ENCODE results near the gene MAS1. TPM values are rescaled to one million over a fixed set of nuclear protein-coding genes. Genes with fewer than 3 reads are reported as not detected.

MAS1 gene
- polyA plus RNA-seq, 1 experiment: not detected

DNA sequence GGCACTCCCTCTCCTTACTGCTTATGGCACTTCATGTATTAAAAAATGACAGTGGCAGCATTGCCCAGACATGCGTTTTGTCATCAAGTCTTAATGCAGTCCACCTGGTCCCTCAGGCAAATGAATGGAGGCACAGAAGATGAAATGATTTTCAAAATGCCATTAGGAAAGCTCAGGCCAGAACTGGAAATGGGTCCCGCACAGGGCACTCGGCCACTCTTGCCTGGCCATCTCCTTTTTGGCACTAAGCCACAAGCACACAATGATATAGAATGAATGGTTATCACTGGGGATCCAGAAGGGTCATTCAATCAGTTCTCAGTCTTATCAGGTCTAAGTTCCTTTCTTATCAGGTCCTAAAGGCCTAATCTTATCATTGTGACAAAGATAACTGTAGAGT, 15.6 kb downstream of the MAS1 start:
- CTCF ChIA-PET: interaction anchor here (1.5 kb wide), 1 partner anchor 182 kb away, joined by 4 read pairs; no protein-coding TSS in a partner anchor
- Histone ChIP-seq H3K36me3 (ENCODE audit: control insufficient read depth, insufficient read depth, low read length) (no peaks in the 10 kb centered on the region), H3K4me3 (ENCODE audit: low read depth, low read length) (no peak overlapping the region), H3K27me3 (ENCODE audit: control insufficient read depth, insufficient read depth, low read length) (peaks cover 6% of the 10 kb centered on the region)
- POLR2A ChIA-PET: no interaction called here
- no peak for DNase-seq (ENCODE audit: low read depth)
- TF ChIP-seq, protein P1, sequence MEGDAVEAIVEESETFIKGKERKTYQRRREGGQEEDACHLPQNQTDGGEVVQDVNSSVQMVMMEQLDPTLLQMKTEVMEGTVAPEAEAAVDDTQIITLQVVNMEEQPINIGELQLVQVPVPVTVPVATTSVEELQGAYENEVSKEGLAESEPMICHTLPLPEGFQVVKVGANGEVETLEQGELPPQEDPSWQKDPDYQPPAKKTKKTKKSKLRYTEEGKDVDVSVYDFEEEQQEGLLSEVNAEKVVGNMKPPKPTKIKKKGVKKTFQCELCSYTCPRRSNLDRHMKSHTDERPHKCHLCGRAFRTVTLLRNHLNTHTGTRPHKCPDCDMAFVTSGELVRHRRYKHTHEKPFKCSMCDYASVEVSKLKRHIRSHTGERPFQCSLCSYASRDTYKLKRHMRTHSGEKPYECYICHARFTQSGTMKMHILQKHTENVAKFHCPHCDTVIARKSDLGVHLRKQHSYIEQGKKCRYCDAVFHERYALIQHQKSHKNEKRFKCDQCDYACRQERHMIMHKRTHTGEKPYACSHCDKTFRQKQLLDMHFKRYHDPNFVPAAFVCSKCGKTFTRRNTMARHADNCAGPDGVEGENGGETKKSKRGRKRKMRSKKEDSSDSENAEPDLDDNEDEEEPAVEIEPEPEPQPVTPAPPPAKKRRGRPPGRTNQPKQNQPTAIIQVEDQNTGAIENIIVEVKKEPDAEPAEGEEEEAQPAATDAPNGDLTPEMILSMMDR (IDR thresholded peaks at IDR 0.05; ENCODE audit: insufficient read depth, low read depth, low read length): no peak

DNA sequence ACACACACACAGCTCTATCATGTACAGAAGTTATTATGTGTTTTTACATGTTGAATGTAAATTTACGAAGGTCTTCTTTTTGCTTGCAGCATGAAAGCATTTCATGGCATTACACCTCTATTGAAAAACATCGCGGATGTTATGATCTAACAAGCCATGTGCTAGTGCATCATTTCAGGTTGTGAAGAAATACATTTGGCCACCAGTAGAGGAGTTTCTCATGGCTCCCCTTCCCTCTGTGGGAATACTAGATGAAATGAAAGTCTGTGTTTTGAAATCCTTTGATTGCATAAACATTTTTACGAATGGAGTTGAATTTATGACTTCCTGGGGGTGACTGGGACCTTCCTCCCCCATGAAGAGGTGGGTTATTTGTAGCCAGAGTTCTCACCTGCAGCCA, 17.7 kb downstream of the MAS1 start:
- POLR2A ChIA-PET: no interaction called here
- H3K4me3 ChIP-seq (ENCODE audit: low read depth, low read length): no peak overlapping the region
- CTCF ChIA-PET: no interaction called here
- DNase-seq (ENCODE audit: low read depth): no peak
- TF ChIP-seq, protein P1 (IDR thresholded peaks at IDR 0.05; ENCODE audit: insufficient read depth, low read depth, low read length): no peak
- no peaks in the 10 kb centered on the region for H3K36me3 ChIP-seq (ENCODE audit: control insufficient read depth, insufficient read depth, low read length)
- H3K27me3 ChIP-seq (ENCODE audit: control insufficient read depth, insufficient read depth, low read length): peaks cover 9% of the 10 kb centered on the region

DNA sequence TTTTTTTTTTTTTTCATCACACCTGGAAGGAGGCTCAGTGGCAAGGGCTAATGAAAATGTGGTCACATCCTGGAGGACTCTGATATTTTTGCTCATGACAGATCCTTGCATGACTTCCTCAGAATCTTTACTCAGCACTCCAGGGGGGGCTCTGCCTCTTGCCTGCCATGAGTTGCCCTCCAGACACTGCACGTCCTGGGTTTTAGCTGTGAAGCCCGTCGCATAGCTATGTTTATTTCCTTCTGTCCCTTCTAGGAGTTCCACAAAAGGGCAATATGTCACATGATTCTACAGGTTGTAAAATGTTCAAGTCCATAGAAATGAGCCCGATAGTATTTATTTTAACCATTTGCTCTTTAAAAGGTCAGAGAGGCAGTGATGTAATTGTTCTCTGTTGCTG, 18.2 kb downstream of the MAS1 start:
- CTCF ChIA-PET: no interaction called here
- DNase-seq (ENCODE audit: low read depth): no peak
- Histone ChIP-seq H3K36me3 (ENCODE audit: control insufficient read depth, insufficient read depth, low read length) (no peaks in the 10 kb centered on the region), H3K27me3 (ENCODE audit: control insufficient read depth, insufficient read depth, low read length) (peaks cover 9% of the 10 kb centered on the region), H3K4me3 (ENCODE audit: low read depth, low read length) (no peak overlapping the region)
- POLR2A ChIA-PET: no interaction called here
- TF ChIP-seq, protein P1 (IDR thresholded peaks at IDR 0.05; ENCODE audit: insufficient read depth, low read depth, low read length): no peak

DNA sequence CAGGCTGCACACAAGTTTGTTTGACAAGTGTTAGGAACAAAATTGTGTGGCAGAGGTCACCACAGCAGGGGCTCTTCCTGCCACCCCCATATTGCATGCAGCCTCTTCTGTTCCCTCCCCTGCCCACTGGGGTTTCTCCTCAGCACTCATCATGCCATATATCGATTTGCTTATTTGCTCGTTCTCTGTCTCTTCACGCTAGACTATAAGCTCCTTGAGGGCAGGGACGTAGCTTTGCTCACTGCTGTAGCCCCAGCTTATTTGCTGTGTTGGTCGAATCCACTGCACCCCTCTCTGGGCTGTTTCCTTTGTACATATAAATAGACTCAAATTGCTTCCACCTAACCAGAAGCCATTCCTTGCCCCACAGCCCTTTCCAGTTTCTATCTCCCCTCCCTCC, 19.6 kb downstream of the MAS1 start:
- POLR2A ChIA-PET: no interaction called here
- CTCF ChIA-PET: no interaction called here
- DNase-seq (ENCODE audit: low read depth): no peak
- Histone ChIP-seq H3K36me3 (ENCODE audit: control insufficient read depth, insufficient read depth, low read length) (no peaks in the 10 kb centered on the region), H3K27me3 (ENCODE audit: control insufficient read depth, insufficient read depth, low read length) (peaks cover 7% of the 10 kb centered on the region), H3K4me3 (ENCODE audit: low read depth, low read length) (no peak overlapping the region)
- TF ChIP-seq, protein P1 (IDR thresholded peaks at IDR 0.05; ENCODE audit: insufficient read depth, low read depth, low read length): no peak

DNA sequence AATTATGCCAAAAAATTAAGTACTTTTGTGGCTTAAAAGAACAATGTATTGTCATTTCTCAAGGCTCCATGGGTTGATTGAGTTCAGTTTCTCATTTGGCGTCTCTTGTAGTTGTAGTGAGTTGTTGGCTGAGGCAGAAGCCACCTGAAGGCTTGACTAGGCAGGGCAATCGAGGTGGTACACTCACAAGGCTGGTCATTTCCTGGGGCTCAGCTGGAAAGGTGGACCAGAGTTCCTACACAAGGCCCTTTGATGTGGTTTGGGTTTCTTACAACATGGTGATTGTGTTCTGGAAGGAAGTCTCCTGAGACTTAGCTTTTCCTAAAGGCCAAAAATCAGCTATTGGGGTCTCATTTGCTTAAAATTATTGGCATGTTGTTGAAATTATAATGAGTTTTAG, 22.6 kb downstream of the MAS1 start:
- Histone ChIP-seq H3K27me3 (ENCODE audit: control insufficient read depth, insufficient read depth, low read length) (peaks cover 9% of the 10 kb centered on the region), H3K36me3 (ENCODE audit: control insufficient read depth, insufficient read depth, low read length) (no peaks in the 10 kb centered on the region), H3K4me3 (ENCODE audit: low read depth, low read length) (no peak overlapping the region)
- TF ChIP-seq, protein P1 (IDR thresholded peaks at IDR 0.05; ENCODE audit: insufficient read depth, low read depth, low read length): no peak
- no peak for DNase-seq (ENCODE audit: low read depth)
- CTCF ChIA-PET: interaction anchor here (1.0 kb wide), 1 partner anchor 22 kb away, joined by 3 read pairs; the partner anchor contains the start of gene MAS1
- POLR2A ChIA-PET: no interaction called here
